ENCODE data around the gene GXYLT1. TPM values are rescaled to one million over a fixed set of nuclear protein-coding genes. Genes with fewer than 3 reads are reported as not detected.

Gene GXYLT1
- total RNA-seq, 3 donors from 2014 or later, result 12.8 to 19.3 (median 18.0) TPM

- TF ChIP-seq POLR2AphosphoS5 (IDR thresholded peaks at IDR 0.05) (no peak), POLR2A (IDR thresholded peaks at IDR 0.05) (no peak)
- TF ChIP-seq, protein P1, sequence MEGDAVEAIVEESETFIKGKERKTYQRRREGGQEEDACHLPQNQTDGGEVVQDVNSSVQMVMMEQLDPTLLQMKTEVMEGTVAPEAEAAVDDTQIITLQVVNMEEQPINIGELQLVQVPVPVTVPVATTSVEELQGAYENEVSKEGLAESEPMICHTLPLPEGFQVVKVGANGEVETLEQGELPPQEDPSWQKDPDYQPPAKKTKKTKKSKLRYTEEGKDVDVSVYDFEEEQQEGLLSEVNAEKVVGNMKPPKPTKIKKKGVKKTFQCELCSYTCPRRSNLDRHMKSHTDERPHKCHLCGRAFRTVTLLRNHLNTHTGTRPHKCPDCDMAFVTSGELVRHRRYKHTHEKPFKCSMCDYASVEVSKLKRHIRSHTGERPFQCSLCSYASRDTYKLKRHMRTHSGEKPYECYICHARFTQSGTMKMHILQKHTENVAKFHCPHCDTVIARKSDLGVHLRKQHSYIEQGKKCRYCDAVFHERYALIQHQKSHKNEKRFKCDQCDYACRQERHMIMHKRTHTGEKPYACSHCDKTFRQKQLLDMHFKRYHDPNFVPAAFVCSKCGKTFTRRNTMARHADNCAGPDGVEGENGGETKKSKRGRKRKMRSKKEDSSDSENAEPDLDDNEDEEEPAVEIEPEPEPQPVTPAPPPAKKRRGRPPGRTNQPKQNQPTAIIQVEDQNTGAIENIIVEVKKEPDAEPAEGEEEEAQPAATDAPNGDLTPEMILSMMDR (IDR thresholded peaks at IDR 0.05), result no peak
- Histone ChIP-seq H3K27me3 (no peaks in the 10 kb centered on the region), H3K9me3 (no peaks in the 10 kb centered on the region), H3K4me1 (no peaks in the 10 kb centered on the region), H3K4me3 (no peak overlapping the region), H3K36me3 (no peaks in the 10 kb centered on the region), H3K27ac (no peak overlapping the region)
- DNase-seq (ENCODE audit: low spot score in 2 of 2), result no peak
- intact Hi-C loops (cut with DNase I; ENCODE audit: low total_unique reads), result no loop called here
Measured at GRCh38 chr12:42186793-42187192, 42.1 kb upstream of the GXYLT1 start.

DNA sequence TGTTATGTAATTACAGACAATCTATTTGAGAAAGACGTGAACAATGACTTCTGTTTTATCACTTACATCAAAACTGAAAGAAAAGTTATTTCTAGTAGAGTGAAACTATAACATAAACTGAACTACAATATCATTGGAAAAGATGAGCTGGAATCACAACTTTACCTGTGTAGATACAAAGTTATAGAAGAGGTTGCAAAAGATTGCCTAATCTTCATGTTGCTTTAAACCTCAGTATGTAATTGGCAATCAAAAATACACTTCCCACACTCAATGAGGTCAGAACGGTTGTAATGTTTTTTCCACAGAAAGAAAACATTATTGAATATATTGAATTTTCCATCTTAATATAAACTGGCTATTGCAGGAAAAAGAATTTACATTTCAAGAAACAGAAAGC is 37.7 kb upstream of the GXYLT1 start:
- Histone ChIP-seq H3K4me1 (no peaks in the 10 kb centered on the region), H3K9me3 (no peaks in the 10 kb centered on the region)
- intact Hi-C loops (cut with DNase I; ENCODE audit: low total_unique reads), result no loop called here

GRCh38 chr12:42180990-42181596 is 36.4 kb upstream of the GXYLT1 start:
- no peak for DNase-seq (ENCODE audit: low spot score in 2 of 2)
- Histone ChIP-seq H3K9me3 (no peaks in the 10 kb centered on the region), H3K4me1 (no peaks in the 10 kb centered on the region), H3K36me3 (no peaks in the 10 kb centered on the region), H3K4me3 (no peak overlapping the region), H3K27ac (no peak overlapping the region), H3K27me3 (no peaks in the 10 kb centered on the region)
- no peak for TF ChIP-seq POLR2AphosphoS5 (IDR thresholded peaks at IDR 0.05)
- TF ChIP-seq POLR2A (IDR thresholded peaks at IDR 0.05), result no peak
- TF ChIP-seq, protein P1 (IDR thresholded peaks at IDR 0.05), result no peak
- intact Hi-C loops (cut with DNase I; ENCODE audit: low total_unique reads), result no loop called here

More for the DNA sequence above, 37.7 kb upstream of the GXYLT1 start:
- H3K4me3 ChIP-seq, result no peak overlapping the region
- H3K36me3 ChIP-seq, result no peaks in the 10 kb centered on the region
- H3K27ac ChIP-seq, result no peak overlapping the region
- no peak for DNase-seq (ENCODE audit: low spot score in 2 of 2)
- no peaks in the 10 kb centered on the region for H3K27me3 ChIP-seq
- TF ChIP-seq POLR2A (IDR thresholded peaks at IDR 0.05), result no peak
- TF ChIP-seq, protein P1 (IDR thresholded peaks at IDR 0.05), result no peak
- TF ChIP-seq POLR2AphosphoS5 (IDR thresholded peaks at IDR 0.05), result no peak

DNA sequence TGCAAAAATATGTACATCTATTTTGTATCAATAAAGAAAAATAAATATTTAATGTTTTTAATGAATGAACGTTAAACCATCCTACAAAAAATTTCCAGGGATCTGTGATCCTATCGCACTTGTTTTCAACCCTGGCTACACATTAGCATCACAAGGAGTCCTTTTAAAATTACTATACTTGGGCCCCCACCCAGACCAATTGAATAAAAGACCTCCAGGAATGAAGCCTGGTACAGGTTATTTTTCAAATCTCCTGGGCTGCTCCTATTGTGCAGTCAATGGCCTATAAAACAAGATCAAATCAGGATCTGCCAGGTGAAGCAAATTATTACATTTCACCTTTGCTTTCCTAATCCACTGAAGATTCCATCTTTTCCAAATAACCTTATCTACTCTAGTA is 33.4 kb upstream of the GXYLT1 start:
- Histone ChIP-seq H3K4me3 (no peak overlapping the region), H3K27me3 (no peaks in the 10 kb centered on the region), H3K9me3 (no peaks in the 10 kb centered on the region), H3K4me1 (no peaks in the 10 kb centered on the region), H3K36me3 (no peaks in the 10 kb centered on the region), H3K27ac (no peak overlapping the region)
- intact Hi-C loops (cut with DNase I; ENCODE audit: low total_unique reads), result no loop called here
- TF ChIP-seq, protein P1 (IDR thresholded peaks at IDR 0.05), result no peak
- TF ChIP-seq POLR2AphosphoS5 (IDR thresholded peaks at IDR 0.05) (no peak), POLR2A (IDR thresholded peaks at IDR 0.05) (no peak)
- DNase-seq (ENCODE audit: low spot score in 2 of 2), result no peak

- H3K4me3 ChIP-seq, result no peak overlapping the region
- TF ChIP-seq POLR2AphosphoS5 (IDR thresholded peaks at IDR 0.05) (no peak), POLR2A (IDR thresholded peaks at IDR 0.05) (no peak)
- TF ChIP-seq, protein P1 (IDR thresholded peaks at IDR 0.05), result no peak
- intact Hi-C loops (cut with DNase I; ENCODE audit: low total_unique reads), result no loop called here
- H3K4me1 ChIP-seq, result no peaks in the 10 kb centered on the region
- H3K9me3 ChIP-seq, result no peaks in the 10 kb centered on the region
- DNase-seq (ENCODE audit: low spot score in 2 of 2), result no peak
- no peak overlapping the region for H3K27ac ChIP-seq
- H3K27me3 ChIP-seq, result no peaks in the 10 kb centered on the region
- no peaks in the 10 kb centered on the region for H3K36me3 ChIP-seq
Measured at GRCh38 chr12:42174978-42175377, 30.3 kb upstream of the GXYLT1 start.

All from breast epithelium (tissue), 4 donors.